DMS53 (cell line): ENCODE measurements around the gene LYG2.
"Not testable (repeated sequence)": the region's sequence is repeated elsewhere in the genome, so short reads cannot be mapped to it uniquely, and the experiment has no call there.

Experiments
- DNase-seq: peaks from one replicate; lab custom pipeline; 2025; lab: John Stamatoyannopoulos, UW

The LYG2 gene

DNA sequence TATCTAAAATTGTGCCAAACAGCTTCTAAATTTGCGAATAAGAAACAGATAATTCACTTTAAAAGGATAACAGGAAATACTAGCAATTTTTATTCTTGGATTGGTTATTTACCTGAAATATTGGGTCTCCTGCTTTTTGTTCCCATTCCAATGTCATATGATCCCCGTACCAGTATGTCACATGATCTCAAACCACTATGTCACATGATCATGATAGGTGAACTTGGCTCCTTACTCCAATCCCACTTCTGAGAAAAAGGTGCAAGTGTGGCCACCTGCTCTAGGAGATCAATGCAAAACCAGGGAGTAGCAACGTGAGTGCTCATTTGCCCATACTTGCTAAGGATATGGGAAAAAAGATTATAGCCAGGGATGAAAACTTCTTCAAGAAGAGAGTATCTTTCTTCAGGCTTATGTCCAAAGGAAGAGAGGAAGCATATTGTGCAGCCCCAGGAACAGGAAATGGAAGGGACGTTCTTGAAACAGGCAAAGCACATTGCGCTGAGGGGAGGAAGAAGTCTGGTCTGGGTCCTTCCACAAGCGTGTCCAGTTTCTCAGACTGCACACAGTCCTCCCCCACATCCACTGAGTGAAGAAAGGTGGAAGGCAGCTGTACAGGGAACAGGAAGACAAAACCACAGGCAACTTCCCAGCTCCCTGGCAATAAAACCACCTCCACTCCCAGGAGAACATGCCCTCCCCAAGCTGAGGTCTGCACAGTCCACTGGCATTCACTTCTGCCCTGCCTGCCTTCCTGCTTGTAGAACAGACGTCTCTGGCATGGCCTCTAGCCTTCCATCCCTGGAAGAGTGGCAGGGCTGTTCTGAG, at the start of gene LYG2:
TSS of gene LYG2 (minus strand) at position 176 of the 828 bp plus-strand sequence. CDS start 1,406 bp downstream, outside the sequence.
- no peak for DNase-seq

DNA sequence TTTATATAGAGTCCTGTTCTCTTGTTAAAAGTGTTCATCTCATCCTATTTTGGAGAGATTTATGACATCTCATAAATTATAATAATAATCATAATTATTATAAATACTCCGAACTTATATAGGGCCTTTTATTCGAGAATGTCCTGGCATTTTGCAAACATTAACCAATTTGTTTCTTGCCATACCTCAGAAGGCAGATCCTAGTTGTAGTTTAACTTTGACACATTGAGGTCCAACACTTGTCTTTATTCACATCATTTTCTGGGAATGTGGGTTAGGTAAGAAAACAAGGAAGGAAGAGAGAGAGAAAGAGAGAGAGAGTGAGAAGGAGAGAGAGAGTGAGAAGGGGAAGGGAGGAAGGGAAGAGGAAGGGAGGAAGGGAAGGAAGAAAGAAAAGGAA, 45.6 kb upstream of the LYG2 start, which contains the start of gene LYG1:
TSS of gene LYG1 (minus strand) at position 101 of the 400 bp plus-strand sequence. CDS start 5,527 bp downstream, outside the sequence.
- not testable (repeated sequence) for DNase-seq

DNA sequence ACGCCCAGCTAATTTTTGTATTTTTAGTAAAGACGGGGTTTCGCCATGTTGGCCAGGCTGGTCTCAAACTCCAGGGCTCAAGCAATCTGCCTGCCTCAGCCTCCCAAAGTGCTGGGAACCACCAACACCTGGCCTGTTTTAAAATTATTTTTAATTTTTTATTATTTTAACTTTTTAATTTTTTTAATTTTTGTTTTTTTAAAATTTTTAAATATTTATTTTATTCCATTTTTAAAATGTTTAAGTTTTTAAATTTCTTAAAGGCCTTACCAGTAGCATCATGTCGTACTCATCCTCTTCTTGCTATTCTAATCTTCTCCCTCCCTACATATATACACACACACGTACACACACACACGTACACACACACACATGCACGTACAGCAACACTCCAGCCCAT, 44.1 kb upstream of the LYG2 start:
- no peak for DNase-seq

DNA sequence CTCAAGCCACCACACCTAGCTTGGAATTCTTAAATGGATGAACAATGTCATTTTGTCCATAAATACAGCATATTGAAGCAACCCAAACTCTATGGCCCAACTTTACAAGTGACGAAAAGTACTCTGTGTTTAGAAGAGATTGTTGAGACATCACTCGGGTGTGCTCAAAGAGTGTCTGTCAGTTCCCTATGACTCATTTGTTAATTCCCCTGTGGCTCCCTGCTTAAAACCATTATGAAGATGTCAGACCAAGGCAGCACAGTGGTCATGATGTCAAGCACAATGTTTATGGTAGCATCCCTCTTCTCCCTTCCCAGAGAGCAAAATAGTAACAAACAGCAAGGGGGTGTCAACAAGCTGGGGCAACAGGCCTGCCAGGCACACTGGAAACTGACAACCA, 42.5 kb upstream of the LYG2 start:
- DNase-seq = no peak

DNA sequence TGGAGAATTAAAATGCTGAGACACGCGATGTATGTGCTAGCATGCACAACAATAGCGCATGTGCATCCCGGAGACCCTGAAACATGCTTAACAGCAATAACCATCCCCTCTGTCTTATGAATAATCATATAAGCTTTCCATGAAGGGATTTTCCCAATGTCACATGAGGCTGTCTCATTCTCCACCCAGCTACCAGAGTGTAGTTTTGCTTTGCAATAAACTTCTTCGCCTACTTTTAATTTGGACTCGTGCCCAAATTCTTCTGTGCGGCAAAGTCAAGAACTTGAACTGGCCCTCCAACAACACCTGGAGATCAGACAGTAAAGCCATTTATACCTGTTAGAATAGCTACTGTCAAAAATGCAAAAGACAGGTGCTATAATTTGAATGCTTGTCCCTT, 30.1 kb upstream of the LYG2 start:
- DNase-seq = no peak

GRCh38 chr2:99279969-99280695, 24.7 kb upstream of the LYG2 start:
- no peak for DNase-seq

DNA sequence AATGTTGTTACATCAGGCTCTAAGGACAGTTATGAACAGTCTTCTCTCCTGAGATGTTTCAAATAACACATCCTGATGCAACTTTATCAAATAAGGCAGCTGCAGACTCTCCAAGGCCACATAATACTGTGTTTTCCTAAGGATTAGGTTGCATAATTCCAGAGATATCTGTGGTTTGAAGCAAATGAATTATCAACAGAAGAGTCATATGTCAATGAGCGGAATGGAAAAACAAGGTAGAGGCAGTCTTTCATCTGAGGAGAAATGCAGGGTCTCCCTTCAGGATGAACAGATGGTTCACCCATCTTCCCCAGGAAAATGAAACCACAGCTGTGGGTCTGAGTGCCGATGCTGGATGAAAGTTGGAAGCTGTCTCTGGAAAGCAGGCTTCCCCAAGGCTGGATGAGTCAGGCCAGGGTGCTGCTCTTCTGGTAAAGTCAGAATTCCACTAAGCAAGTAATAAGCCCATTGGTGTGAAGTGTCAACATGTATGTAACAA, 23.4 kb upstream of the LYG2 start:
- peak; percentile 88 for DNase-seq

DNA sequence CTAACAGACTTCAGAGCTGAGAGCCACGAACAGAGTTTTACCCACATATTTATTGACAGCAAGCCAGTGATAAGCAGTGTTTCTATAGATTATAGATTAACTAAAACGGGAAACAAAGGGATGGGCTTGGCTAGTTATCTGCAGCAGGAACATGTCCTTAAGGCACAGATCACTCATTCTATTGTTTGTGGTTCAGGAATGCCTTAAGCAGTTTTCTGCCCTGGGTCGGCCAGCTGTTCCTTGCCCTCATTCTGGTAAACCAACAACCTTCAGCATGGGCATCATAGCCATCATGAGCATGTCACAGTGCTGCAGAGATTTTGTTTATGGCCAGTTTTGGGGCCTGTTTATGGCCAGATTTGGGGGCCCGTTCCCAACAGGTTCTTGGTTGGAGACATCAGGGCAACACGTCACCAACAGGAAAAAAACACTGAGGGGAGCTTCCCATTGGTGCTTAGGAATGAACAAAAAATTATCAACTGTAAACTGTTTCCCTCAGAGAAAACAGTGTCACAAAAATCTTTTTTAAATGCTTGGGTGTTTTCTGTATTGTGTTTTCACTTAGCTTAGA, 22.8 kb upstream of the LYG2 start:
- DNase-seq = not testable (repeated sequence)

GRCh38 chr2:99275882-99276281, 20.4 kb upstream of the LYG2 start:
- DNase-seq = no peak

DNA sequence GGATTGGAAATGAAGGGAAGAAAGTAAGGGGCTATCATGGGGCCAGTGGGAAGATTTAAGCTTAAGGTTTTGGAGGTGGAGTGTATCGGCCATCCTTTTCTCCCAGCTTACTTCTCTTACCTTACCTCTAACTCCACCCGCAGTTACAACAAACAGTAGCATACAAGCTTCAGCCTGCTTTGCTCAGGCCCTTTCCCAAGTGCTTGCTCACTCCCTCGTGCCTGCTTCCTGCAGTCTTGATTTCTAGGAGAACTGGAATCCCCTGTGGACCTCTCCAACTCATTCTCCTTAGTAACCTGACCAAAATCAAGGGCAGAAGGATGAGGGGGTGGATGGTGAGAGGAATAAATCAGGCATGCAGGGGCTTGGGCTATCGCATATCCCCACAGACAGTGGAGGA, 5.8 kb upstream of the LYG2 start:
- no peak for DNase-seq

GRCh38 chr2:99260184-99260583, 4.7 kb upstream of the LYG2 start:
- no peak for DNase-seq

DNA sequence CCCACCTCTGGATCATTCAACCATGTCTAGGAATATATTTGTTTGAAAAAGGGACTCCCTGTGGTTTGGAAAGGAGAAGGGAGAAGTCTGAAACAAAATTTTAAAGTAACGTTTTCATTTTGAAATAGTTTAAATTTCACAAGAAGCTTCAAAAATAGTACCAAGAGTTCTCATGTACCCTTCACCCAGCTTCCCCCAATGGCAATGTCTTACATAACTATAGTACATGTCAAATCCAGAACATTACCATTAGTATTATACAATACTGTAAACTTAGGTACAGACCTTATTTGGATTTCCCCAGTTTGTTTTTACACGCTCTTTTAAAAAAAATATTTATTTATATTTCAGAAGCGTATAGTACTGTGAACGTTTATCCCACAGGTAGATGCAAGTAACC, 4.0 kb upstream of the LYG2 start:
- no peak for DNase-seq

GRCh38 chr2:99256677-99257076, 1.2 kb upstream of the LYG2 start:
- no peak for DNase-seq

- DNase-seq = no peak
Observed at GRCh38 chr2:99249951-99250350, 5.5 kb downstream of the LYG2 start.

GRCh38 chr2:99242151-99242550, 13.3 kb downstream of the LYG2 start:
- DNase-seq = no peak

DNA sequence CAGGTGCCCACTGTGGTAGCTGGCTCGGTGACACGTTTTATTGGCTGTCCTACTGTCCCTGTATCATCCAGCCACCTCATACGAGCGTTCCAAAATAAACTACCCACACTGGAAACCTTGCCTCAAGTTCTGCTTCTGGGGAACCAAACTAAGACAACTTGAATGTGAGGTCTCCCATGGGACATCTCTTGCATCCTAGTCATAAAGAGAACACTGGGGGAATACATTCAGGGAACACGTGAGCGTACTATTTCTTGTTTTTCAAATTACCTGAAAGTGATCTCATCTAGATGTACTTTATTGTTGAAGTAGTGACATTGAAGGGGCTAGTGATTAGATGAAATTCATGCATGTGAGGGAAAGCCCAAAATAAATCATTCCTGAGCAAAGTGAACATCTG, 15.0 kb downstream of the LYG2 start:
- no peak for DNase-seq

GRCh38 chr2:99238599-99238998, 16.9 kb downstream of the LYG2 start:
- no peak for DNase-seq

DNA sequence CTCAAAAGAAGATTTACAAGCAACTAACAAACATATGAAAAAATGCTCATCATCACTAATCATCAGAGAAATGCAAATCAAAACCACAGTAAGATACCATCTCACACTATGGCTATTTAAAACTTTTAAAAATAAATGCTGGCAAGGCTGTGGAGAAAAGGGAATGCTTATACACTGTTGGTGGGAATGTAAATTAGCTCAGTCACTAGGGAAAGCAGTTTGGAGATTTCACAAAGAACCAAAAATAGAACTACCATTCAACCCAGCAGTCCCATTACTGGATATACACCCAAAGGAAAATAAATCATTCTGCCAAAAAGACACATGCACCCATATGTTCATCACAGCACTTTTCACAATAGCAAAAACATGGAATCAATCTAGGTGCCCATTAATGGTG, 22.3 kb downstream of the LYG2 start:
- not testable (repeated sequence) for DNase-seq

GRCh38 chr2:99217929-99218501, 37.5 kb downstream of the LYG2 start:
- no peak for DNase-seq

- no peak for DNase-seq
Observed at GRCh38 chr2:99216096-99216495, 39.4 kb downstream of the LYG2 start.

DNA sequence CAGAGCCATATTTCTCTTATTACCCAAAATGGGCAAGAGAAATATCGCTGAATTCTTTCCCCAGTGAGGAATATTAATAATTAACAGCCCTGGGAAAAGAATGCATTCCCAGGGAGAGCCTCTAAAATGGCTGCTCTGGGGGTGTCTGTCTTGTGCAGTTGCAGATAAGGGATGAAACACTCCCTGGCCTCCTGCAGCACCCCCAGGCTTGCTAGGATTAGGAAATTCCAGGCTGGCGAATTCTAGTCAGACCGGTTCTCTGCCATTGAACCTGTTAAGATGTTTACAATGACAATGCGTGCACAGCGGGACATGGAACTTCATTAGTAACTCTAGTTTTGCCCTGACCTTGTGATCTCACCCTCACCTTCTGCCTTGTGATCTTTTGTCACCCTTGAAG, 50.0 kb downstream of the LYG2 start:
- DNase-seq = peak; percentile 96

- DNase-seq = no peak
Observed at GRCh38 chr2:99201959-99202678, 53.3 kb downstream of the LYG2 start.
